HEK293 (cell line): ENCODE data around the gene PRELID1.
A peak's percentile ranks its signal among the peaks of the same experiment; 100 is the strongest.

Experiments
- CTCF ChIA-PET: fragments of 350-600 bp; formaldehyde crosslinking; extraction: SDS; loops from one replicate; lab custom pipeline; 2021; ENCODE audit warnings: antibody characterized with exemption; lab: Yijun Ruan, JAX
- POLR2A ChIA-PET: fragments of 300-600 bp; formaldehyde crosslinking; extraction: SDS; loops from one replicate; lab custom pipeline; 2020; ENCODE audit warnings: antibody characterized with exemption, inconsistent platforms; lab: Yijun Ruan, JAX
- H3K27ac ChIP-seq: fragments of 200-500 bp; sonication (Bioruptor generic); 2 replicates; pipeline ENCODE4 v1.5.1; 2014; ENCODE audit warnings: low read depth, low read length, control low read depth, inconsistent platforms; ENCODE audit errors: extremely low read depth
- H3K36me3 ChIP-seq, 2 experiments: fragments of 200-500 bp in 1 of 2; sonication (Bioruptor generic) in 1 of 2; 1 replicate in 1 of 2; 2 replicates in 1 of 2; pipeline ENCODE4 v1.5.1; 2014 to 2017; ENCODE audit warnings: inconsistent platforms in 2 of 2, low read length in 2 of 2; ENCODE audit not compliant: control insufficient read depth in 2 of 2, insufficient read depth in 1 of 2
- H3K4me1 ChIP-seq: fragments of 200-500 bp; sonication (Bioruptor generic); 2 replicates; pipeline ENCODE4 v1.5.1; 2014; ENCODE audit warnings: mild to moderate bottlenecking, low read length, inconsistent platforms; ENCODE audit not compliant: control insufficient read depth, insufficient read depth
- H3K4me3 ChIP-seq: 2 replicates; pipeline ENCODE4 v1.5.1; 2011; ENCODE audit warnings: low read depth, mild to moderate bottlenecking, control low read depth, low read length, moderate library complexity
- H3K9me3 ChIP-seq: fragments of 200-500 bp; sonication (Bioruptor generic); 2 replicates; pipeline ENCODE4 v1.5.1; 2014; ENCODE audit warnings: low read depth, low read length, inconsistent platforms; ENCODE audit not compliant: control insufficient read depth, insufficient read depth
- HOXC10 ChIP-seq: sonication (generic); formaldehyde crosslinking; IDR thresholded peaks from 2 replicates; pipeline ENCODE4 v1.8.1; 2023; ENCODE audit warnings: mild to moderate bottlenecking, missing genetic modification reagents
- IKZF3 ChIP-seq: fragments of 450-650 bp; IDR thresholded peaks from 2 replicates; pipeline ENCODE4 v1.5.0; 2018; ENCODE audit warnings: missing biosample characterization, mild to moderate bottlenecking, missing genetic modification characterization, moderate library complexity
- OVOL3 ChIP-seq: fragments of 450-650 bp; formaldehyde crosslinking; IDR thresholded peaks from 2 replicates; pipeline ENCODE4 v1.5.1; 2016; ENCODE audit warnings: missing biosample characterization, missing genetic modification characterization
- PBX3 ChIP-seq: sonication (generic); formaldehyde crosslinking; IDR thresholded peaks from 2 replicates; pipeline ENCODE4 v1.8.1; 2022; ENCODE audit warnings: mild to moderate bottlenecking, moderate library complexity, missing genetic modification reagents
- SCRT1 ChIP-seq: fragments of 450-650 bp; formaldehyde crosslinking; IDR thresholded peaks from 2 replicates; pipeline ENCODE4 v1.5.1; 2016; ENCODE audit warnings: missing biosample characterization, missing genetic modification characterization, borderline replicate concordance
- SP3 ChIP-seq: fragments of 450-650 bp; formaldehyde crosslinking; IDR thresholded peaks from 2 replicates; pipeline ENCODE4 v1.5.1; 2016; ENCODE audit warnings: missing biosample characterization, missing genetic modification characterization
- ZBTB44 ChIP-seq: fragments of 450-650 bp; IDR thresholded peaks from 2 replicates; pipeline ENCODE4 v1.5.1; 2018; ENCODE audit warnings: missing biosample characterization, mild to moderate bottlenecking, missing genetic modification characterization
- ZBTB8A ChIP-seq: fragments of 450-650 bp; formaldehyde crosslinking; IDR thresholded peaks from 2 replicates; pipeline ENCODE4 v1.5.1; 2016; ENCODE audit warnings: missing biosample characterization, missing genetic modification characterization
- ZFP37 ChIP-seq: fragments of 450-650 bp; formaldehyde crosslinking; IDR thresholded peaks from 2 replicates; pipeline ENCODE4 v1.5.1; 2016; ENCODE audit warnings: missing biosample characterization, missing genetic modification characterization
- ZFP41 ChIP-seq: fragments of 450-650 bp; formaldehyde crosslinking; IDR thresholded peaks from 2 replicates; pipeline ENCODE4 v1.5.1; 2016; ENCODE audit warnings: missing biosample characterization, missing genetic modification characterization, borderline replicate concordance
- ZNF133 ChIP-seq: fragments of 450-650 bp; formaldehyde crosslinking; IDR thresholded peaks from 2 replicates; pipeline ENCODE4 v1.5.1; 2016; ENCODE audit warnings: missing biosample characterization, missing genetic modification characterization
- ZNF169 ChIP-seq: fragments of 450-650 bp; formaldehyde crosslinking; IDR thresholded peaks from 2 replicates; pipeline ENCODE4 v1.5.1; 2016; ENCODE audit warnings: missing biosample characterization, missing genetic modification characterization
- ZNF211 ChIP-seq: fragments of 450-650 bp; formaldehyde crosslinking; IDR thresholded peaks from 2 replicates; pipeline ENCODE4 v1.5.1; 2016; ENCODE audit warnings: low read depth, missing biosample characterization, missing genetic modification characterization
- ZNF280C ChIP-seq: fragments of 450-650 bp; formaldehyde crosslinking; IDR thresholded peaks from 2 replicates; pipeline ENCODE4 v1.5.1; 2016; ENCODE audit warnings: missing biosample characterization, missing genetic modification characterization

Gene PRELID1

GRCh38 chr5:177295924-177296323 is 7.7 kb upstream of the PRELID1 start:
- TF ChIP-seq OVOL3 (tag by site-specific recombination), result no peak
- no peaks in the 10 kb centered on the region for H3K9me3 ChIP-seq
- POLR2A ChIA-PET, result no interaction called here
- peaks cover 6% of the 10 kb centered on the region; the same call in 1 of the 2 replicates for H3K4me1 ChIP-seq
- H3K4me3 ChIP-seq, result no peak overlapping the region
- H3K36me3 ChIP-seq, result peaks cover 18 to 87% of the 10 kb centered on the region in 2 experiments
- H3K27ac ChIP-seq, result no peak overlapping the region
- CTCF ChIA-PET, result interaction anchor here (2.1 kb wide), 1 partner anchor 14 kb away, joined by 10 read pairs; no protein-coding TSS in a partner anchor

GRCh38 chr5:177296581-177296980 is 7.0 kb upstream of the PRELID1 start:
- H3K4me3 ChIP-seq, result no peak overlapping the region
- H3K27ac ChIP-seq, result no peak overlapping the region
- ChIA-PET CTCF (interaction anchor here (2.1 kb wide), 1 partner anchor 13 kb away, joined by 10 read pairs; no protein-coding TSS in a partner anchor), POLR2A (interaction anchor here (1.1 kb wide), 1 partner anchor 23 kb away, joined by 3 read pairs; no protein-coding TSS in a partner anchor)
- no peak for TF ChIP-seq ZNF133
- no peak for TF ChIP-seq SP3 (tag by site-specific recombination)
- TF ChIP-seq ZFP37, result no peak
- TF ChIP-seq SCRT1 (tag by site-specific recombination), result no peak
- no peak for TF ChIP-seq PBX3 (CRISPR knock-in tag)
- TF ChIP-seq ZNF169 (tag by site-specific recombination), result no peak
- TF ChIP-seq ZFP41 (tag by site-specific recombination), result no peak
- TF ChIP-seq ZBTB8A (tag by site-specific recombination), result no peak
- TF ChIP-seq ZNF280C (tag by site-specific recombination), result no peak
- no peak for TF ChIP-seq ZNF211
- TF ChIP-seq HOXC10 (CRISPR knock-in tag), result no peak
- peaks cover 15 to 89% of the 10 kb centered on the region in 2 experiments for H3K36me3 ChIP-seq
- H3K4me1 ChIP-seq, result peaks cover 6% of the 10 kb centered on the region; the same call in 1 of the 2 replicates
- H3K9me3 ChIP-seq, result no peaks in the 10 kb centered on the region

GRCh38 chr5:177297922-177298321 is 5.7 kb upstream of the PRELID1 start:
- Histone ChIP-seq H3K36me3 (peaks cover 8 to 83% of the 10 kb centered on the region in 2 experiments; a peak in 2 of 3 replicates), H3K27ac (no peak overlapping the region), H3K4me1 (peaks cover 6% of the 10 kb centered on the region), H3K4me3 (no peak overlapping the region), H3K9me3 (no peaks in the 10 kb centered on the region)
- CTCF ChIA-PET, result interaction anchor here (0.7 to 0.9 kb wide), 3 partner anchors 19 to 638 kb away, joined by 3 to 5 read pairs (median 3); no protein-coding TSS in a partner anchor
- TF ChIP-seq SP3 (tag by site-specific recombination) (no peak), IKZF3 (tag by site-specific recombination) (0 out of 2 replicates have a peak, but pooled peaks have one; percentile 15), ZBTB44 (no peak)
- POLR2A ChIA-PET, result interaction anchor here (1.1 to 2.1 kb wide), 3 partner anchors 12 to 24 kb away, joined by 3 to 5 read pairs (median 3); no protein-coding TSS in a partner anchor
